ENCODE data around the gene ENOX1.

Gene ENOX1

DNA sequence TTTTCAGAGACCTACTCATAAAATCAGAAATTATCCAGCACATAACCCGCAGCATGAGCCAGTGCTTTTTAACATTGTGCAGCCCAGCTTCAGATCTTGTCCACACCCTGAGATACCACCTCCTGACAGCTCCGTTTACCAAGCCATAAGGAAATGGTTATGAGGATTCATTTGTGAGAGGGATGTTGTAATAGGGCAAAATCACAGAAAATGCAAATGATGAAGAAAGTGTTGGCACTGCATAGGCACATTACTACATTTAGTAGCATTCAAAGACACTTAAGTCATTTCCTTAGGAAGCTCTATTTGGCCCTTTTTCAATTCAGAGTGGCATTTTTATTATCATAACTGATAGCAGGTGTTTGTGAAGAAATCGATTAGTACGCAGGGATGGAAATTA is 485.9 kb downstream of the ENOX1 start:
- DNase-seq, result no peak

DNA sequence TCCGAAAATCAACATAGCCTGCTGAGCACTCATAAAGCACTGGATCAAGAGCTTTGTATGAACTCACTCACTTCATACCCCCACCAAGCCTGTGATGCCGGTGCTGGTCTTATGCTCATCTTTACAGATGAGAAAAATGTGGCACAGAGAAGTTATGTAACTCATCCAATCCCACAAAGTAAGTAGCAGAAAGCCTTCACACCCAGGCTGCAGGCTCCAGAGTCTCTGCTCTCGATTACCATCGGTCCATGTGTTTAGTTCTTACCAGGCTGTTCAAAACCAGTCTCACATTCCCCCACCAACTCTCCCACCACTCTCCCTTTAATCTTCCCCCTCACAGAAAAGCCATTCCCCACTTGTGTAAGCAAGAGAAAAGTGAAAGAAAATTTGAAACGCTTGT is 487.4 kb downstream of the ENOX1 start:
- no peak for DNase-seq

- no peak for DNase-seq
These were observed 488.0 kb downstream of the ENOX1 start for GRCh38 chr13:43298816-43299215.

DNA sequence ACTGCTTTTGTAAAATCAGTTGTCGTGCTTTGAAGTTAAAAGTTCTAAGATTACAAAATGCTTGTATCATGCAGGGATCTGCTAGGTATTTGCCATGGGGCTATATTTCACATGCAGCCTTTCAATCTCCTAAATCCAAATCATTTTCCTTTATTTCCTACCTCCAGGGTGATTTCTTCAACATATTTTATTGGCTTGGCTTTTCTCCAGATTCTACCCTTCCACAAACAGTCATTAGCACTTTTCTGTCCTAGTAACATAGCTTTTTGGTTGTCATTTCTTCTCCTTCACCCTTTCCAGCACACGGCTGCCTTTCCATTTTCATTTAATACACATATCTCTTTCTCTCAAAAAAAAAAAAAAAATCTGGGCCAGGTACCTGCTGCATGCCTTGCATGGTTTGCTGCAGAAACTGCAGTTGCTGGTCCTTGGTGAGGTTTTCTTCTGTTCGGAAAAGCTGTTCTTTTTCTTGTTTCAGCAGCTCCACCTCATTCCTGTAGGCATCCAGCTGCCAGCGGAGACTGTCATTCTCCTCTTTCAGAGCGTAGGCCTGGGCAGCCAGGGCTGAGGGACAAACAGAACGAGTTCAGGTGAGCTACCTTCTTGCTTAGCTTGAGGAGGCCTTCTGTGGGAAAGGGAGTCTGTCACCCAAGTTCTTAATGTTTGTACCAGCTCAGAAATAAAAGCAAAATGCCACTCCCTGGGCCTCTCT is 488.6 kb downstream of the ENOX1 start:
- DNase-seq, result no peak

DNA sequence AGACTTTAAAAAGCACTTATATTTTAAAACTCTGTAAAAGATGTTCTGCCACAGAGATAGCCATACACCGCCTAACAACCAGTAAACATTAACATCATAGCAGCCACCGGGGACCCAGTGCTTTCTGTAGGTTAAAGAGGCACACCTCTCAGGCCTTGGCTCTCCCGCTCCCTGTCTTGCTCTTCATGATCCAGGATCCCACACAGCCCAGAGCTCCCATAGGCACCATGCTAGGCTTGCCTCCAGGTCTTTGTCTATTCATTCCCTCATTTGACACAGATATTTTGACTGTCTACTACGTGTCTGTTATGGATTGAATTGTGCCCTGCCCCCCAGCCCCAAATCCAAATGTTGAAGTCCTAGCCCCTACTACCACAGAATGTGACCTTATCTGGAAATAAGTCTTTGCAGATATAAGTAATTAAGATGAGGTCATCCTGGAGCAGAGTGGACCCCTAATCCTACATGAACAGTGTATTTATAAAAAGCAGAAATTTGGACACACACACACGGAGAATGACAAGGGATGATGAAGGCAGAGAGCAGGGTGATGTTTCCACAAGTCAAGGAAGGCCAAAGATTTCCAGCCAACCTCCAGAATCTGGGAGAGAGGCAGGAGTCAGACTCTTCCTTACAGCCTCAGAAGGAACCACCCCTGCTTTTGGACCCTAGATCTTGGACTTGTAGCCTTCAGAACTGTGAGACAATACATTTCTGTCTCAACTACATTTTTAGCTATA is 490.8 kb downstream of the ENOX1 start:
- no peak for DNase-seq

- no peak for DNase-seq
These were observed 491.5 kb downstream of the ENOX1 start for GRCh38 chr13:43295321-43295720.

DNA sequence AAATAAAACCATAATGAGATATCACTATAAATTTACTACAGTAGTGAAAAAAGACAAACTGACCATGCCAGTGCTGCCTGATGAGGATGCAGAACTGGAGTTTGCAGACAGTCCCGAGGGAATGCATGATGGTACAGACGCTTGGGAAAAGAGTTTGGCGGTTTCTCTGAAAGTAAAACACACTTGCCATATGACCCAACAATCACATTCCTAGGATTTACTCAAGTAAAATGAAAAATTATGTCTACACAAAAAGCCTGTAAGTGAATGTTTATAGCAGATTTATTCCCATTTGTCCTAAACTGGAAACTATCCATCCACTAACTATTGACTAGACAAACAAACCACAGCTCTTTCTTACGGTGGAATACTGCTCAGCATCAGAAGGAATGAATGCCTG is 492.4 kb downstream of the ENOX1 start:
- no peak for DNase-seq

GRCh38 chr13:43293986-43294385 is 492.8 kb downstream of the ENOX1 start:
- DNase-seq, result no peak

DNA sequence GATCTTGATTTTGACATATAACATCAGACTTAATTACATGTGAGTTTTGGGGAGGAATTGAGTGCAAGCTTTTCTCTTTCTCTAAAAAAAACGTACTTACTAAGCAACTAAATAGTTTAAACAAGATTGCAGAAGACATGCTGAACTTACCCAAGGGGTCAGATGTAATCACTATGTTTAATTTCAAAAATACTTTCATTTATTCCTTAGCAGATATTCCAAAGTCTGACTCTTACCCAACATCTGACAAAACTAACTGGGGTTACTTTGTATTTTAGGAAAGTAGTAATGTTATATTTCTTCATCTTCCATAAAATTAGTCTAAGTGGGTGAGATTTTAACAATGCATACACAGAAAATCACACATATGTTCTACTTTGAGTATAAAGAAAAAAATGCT is 493.2 kb downstream of the ENOX1 start:
- DNase-seq, result no peak

DNA sequence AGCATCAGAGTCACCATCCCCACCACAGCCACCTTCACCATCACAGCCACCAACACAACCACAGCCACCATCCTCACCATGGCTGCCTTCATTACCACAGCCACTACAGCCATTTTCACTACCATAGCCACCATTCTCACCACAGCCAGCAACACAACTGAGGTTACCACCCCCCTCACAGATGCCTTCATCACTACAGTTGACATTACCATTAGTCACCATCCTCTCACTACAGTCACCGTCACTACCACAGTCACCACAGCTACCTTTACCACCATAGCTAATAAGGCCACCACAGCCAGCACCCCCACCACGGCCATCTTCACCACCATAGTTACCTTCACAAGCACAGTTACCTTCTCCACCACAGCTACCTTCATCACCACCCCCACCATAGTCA is 493.8 kb downstream of the ENOX1 start:
- DNase-seq, result no peak

DNA sequence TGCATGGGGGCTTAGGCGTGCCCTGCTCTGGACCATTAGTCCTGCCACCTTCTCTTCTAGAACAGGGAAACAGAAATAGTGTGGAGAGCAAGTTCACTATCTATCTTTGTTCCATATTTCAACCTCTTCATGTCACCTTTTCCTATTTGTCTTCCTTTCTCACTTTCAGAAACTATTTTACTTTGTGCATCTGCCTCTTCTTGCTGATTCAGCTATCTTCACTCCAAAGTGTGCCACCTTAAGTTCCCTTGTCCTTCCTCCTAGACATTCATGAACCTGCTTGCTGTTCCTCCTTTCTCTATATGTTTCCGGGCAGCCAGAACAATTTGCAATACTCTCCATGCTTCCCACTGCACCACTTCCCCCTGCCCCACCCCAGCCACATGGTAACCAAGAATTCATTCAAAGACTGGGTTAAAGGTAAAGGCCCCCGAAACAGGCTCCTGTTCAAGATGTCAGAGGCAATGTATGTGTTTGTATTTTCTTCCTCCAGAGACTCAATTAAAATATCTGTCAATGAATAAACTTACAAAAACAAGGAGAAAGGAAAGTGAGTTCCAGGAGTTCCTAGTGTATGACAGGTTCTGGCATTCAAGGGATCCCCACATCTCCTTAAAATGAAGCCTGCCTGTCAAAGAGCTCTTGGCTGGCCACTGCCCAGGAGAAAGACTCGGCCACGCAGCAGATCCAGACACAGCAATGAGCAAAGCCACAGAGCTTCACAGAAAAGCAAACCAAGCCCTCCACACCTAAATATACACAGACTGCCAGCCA is 495.3 kb downstream of the ENOX1 start:
- no peak for DNase-seq

GRCh38 chr13:43289470-43290255 is 497.1 kb downstream of the ENOX1 start:
- DNase-seq, result peak; percentile 42

GRCh38 chr13:43286751-43287150 is 500.0 kb downstream of the ENOX1 start:
- DNase-seq, result no peak

GRCh38 chr13:43285933-43286597 is 500.7 kb downstream of the ENOX1 start:
- no peak for DNase-seq

- no peak for DNase-seq
These were observed 502.6 kb downstream of the ENOX1 start for GRCh38 chr13:43284162-43284561.

DNA sequence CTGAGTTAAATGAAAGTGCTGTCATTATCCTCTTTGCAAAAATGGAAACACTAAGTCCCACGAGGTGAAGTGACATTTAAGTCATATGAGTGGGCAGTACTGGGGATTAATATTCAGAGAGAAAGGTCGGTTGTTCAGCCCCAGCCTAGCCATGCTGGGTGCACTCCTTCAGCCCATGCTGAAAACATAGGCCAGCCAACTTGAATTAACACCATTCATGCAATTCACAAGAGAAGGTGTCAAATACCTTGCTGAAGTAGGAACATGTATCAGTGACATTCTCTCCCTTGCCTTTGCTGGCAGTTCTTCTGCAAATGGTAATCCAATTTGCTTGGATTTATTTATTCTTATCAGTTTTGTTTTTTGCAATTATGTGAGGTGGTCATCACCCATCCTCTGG is 507.1 kb downstream of the ENOX1 start:
- DNase-seq, result no peak

DNA sequence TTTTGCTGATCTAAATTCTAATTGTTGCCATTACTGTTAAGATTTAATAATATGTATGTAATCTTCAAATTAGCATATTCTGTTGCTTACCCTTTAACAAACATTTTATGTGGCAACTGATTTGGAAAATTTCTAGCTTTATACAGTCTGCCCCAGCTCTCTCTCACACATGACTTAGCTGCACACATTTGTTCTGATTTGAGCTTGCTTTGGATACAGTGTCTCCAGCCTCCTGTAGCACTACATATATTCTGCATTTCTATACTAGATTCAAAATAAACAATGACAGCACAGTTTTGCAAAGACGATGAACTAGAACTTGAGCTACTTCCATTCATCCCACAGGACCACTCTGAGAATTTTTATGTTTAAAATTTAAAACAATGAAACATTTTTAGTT is 508.6 kb downstream of the ENOX1 start:
- DNase-seq, result no peak

- DNase-seq, result no peak
These were observed 509.6 kb downstream of the ENOX1 start for GRCh38 chr13:43277142-43277541.

DNA sequence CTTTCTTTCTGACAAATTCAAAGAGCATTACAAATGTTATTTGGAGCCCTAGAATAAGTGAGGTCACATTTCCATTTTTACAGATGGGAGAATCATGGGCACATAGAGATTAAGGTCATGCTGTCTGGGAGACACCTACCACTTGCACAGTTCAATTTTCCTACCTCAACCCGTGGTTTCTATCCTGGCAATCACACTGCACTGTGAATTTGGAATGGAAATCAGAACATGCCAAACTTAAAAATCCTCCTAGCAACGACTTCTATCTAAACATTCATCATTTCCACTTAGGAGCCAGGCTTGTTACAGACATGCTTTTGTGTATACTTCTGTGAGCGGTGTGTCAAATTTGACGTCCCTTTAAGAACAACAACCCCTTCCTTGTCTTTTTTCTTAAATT is 511.9 kb downstream of the ENOX1 start:
- DNase-seq, result no peak

GRCh38 chr13:43273362-43273761 is 513.4 kb downstream of the ENOX1 start:
- DNase-seq, result no peak

- no peak for DNase-seq
These were observed 513.9 kb downstream of the ENOX1 start for GRCh38 chr13:43272851-43273250.

DNA sequence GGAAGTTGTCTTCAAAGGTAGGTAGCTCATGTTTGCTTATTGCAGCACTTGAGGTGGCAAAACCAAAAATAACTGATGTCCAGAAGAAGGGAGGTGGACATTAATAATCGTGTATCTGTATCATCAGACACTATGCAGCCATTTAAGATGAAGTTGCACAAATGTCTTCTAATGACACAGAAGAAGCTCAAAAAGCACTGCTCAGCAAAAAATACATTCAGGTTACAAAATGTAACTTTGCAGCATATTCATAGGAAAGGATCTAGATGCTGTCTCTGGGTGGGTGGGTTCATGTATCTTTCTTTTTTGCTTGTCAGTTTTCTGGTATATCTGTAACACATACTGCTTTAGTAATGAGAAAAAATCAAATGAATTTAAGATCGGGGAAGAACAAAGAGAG is 515.6 kb downstream of the ENOX1 start:
- no peak for DNase-seq

Measured in NCI-H1105 (cell line).